ENCODE results near the gene PGAM2. TPM values are rescaled to one million over a fixed set of nuclear protein-coding genes. Genes with fewer than 3 reads are reported as not detected.

Gene PGAM2
- total RNA-seq, 2 experiments from 2014 or later: 0.49 TPM; not detected in 1

DNA sequence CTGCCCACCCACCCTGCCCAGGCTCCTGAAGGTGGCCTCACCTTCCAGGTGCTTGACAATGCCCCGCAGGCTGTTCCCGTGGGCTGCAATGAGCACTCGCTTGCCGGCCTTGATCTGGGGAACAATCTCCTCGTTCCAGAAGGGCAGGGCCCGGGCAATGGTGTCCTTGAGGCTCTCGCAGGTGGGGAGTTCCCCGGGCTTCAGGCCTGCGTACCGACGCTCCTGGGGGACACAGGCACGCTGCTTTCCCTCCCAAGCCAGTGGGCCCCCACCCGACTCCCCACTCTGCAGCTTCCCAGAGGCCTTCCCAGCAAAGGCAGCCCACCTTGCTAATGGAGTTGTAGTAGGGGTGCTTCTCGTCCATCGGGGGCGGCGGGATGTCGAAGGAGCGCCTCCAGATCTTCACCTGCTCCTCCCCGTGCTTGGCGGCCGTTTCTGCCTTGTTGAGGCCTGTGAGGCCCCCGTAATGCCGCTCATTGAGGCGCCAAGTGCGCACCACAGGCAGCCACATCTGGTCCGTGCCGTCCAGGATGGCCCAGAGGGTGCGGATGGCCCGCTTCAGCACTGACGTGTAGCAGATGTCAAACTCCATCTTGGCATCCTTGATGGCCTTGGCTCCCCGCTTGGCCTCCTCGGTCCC, 456 bp downstream of the PGAM2 start:
- ATAC-seq (no peak), DNase-seq (peak; percentile 28)
- intact Hi-C loops (cut with micrococcal nuclease): no loop called here
- Mint-ChIP-seq H3K4me3 (no peak overlapping the region), H3K27ac (no peak overlapping the region), H3K36me3 (ENCODE audit: low read depth) (peaks cover 9% of the 10 kb centered on the region), H3K9me3 (no peaks in the 10 kb centered on the region), H3K27me3 (no peaks in the 10 kb centered on the region), H3K4me1 (ENCODE audit: low read depth) (peaks cover 31% of the 10 kb centered on the region)
- no peak for TF ChIP-seq CTCF (IDR thresholded peaks at IDR 0.05)
- ChIA-PET CTCF (interaction anchor here (1.2 kb wide), 1 partner anchor 8 kb away, joined by 4 read pairs; no protein-coding TSS in a partner anchor), POLR2A (interaction anchor here (0.5 to 6.5 kb wide), 9 partner anchors 12 to 427 kb away, joined by 3 to 79 read pairs (median 5); partner anchors contain the start of gene DBNL)

GRCh38 chr7:44063894-44064651, 1.3 kb downstream of the PGAM2 start:
- intact Hi-C loops (cut with micrococcal nuclease): no loop called here
- H3K27me3 Mint-ChIP-seq: no peaks in the 10 kb centered on the region
- H3K36me3 Mint-ChIP-seq (ENCODE audit: low read depth): peaks cover 16% of the 10 kb centered on the region

GRCh38 chr7:44063547-44063893, 1.8 kb downstream of the PGAM2 start:
- Mint-ChIP-seq H3K27me3 (no peaks in the 10 kb centered on the region), H3K4me3 (no peak overlapping the region), H3K27ac (no peak overlapping the region), H3K9me3 (no peaks in the 10 kb centered on the region), H3K36me3 (ENCODE audit: low read depth) (peaks cover 21% of the 10 kb centered on the region), H3K4me1 (ENCODE audit: low read depth) (peaks cover 40% of the 10 kb centered on the region)
- DNase-seq: no peak
- intact Hi-C loops (cut with micrococcal nuclease): no loop called here
- ATAC-seq: no peak
- CTCF ChIA-PET: interaction anchor here (1.1 to 1.7 kb wide), 3 partner anchors 9 to 12 kb away, joined by 3 to 4 read pairs (median 3); no protein-coding TSS in a partner anchor
- no peak for TF ChIP-seq CTCF (IDR thresholded peaks at IDR 0.05)
- POLR2A ChIA-PET: interaction anchor here (1.2 to 6.5 kb wide), 4 partner anchors 12 to 58 kb away, joined by 3 to 79 read pairs (median 30); partner anchors contain the start of gene DBNL

More at GRCh38 chr7:44063894-44064651, 1.3 kb downstream of the PGAM2 start:
- ChIA-PET CTCF (interaction anchor here (1.1 to 1.7 kb wide), 3 partner anchors 8 to 12 kb away, joined by 3 to 4 read pairs (median 3); no protein-coding TSS in a partner anchor), POLR2A (interaction anchor here (0.6 to 6.5 kb wide), 7 partner anchors 13 to 58 kb away, joined by 3 to 79 read pairs (median 3); partner anchors contain the start of gene DBNL)
- Mint-ChIP-seq H3K27ac (no peak overlapping the region), H3K9me3 (no peaks in the 10 kb centered on the region), H3K4me1 (ENCODE audit: low read depth) (peaks cover 37% of the 10 kb centered on the region), H3K4me3 (no peak overlapping the region)
- ATAC-seq (no peak), DNase-seq (no peak)
- TF ChIP-seq CTCF (IDR thresholded peaks at IDR 0.05): no peak

- DNase-seq (no peak), ATAC-seq (no peak)
- no peaks in the 10 kb centered on the region for H3K27me3 Mint-ChIP-seq
- peaks cover 40% of the 10 kb centered on the region for H3K4me1 Mint-ChIP-seq (ENCODE audit: low read depth)
- no peaks in the 10 kb centered on the region for H3K9me3 Mint-ChIP-seq
- peaks cover 26% of the 10 kb centered on the region for H3K36me3 Mint-ChIP-seq (ENCODE audit: low read depth)
- POLR2A ChIA-PET: interaction anchor here (1.0 to 6.5 kb wide), 3 partner anchors 9 to 15 kb away, joined by 3 to 79 read pairs (median 8); no protein-coding TSS in a partner anchor
- intact Hi-C loops (cut with micrococcal nuclease): no loop called here
- TF ChIP-seq CTCF (IDR thresholded peaks at IDR 0.05): no peak
- H3K4me3 Mint-ChIP-seq: no peak overlapping the region
- H3K27ac Mint-ChIP-seq: no peak overlapping the region
- CTCF ChIA-PET: interaction anchor here (1.7 kb wide), 1 partner anchor 11 kb away, joined by 3 read pairs; no protein-coding TSS in a partner anchor
Measured at GRCh38 chr7:44062903-44063295, 2.5 kb downstream of the PGAM2 start.
